Measurements from ENCODE around the gene DHRS4L2.

Gene DHRS4L2

GRCh38 chr14:24051789-24052655 lies 63.3 kb downstream of the DHRS4L2 start, which contains the start of gene CARMIL3:
Gene CARMIL3 (plus strand): TSS chr14:24052009. CDS start chr14:24052154, 145 bp downstream.
- Histone ChIP-seq H4K8ac (ENCODE audit: low read depth, low read length) (peak within 1 kb of the TSS; percentile 83), H3K27me3 (ENCODE audit: insufficient read depth, low read length) (no peaks in the 10 kb centered on the region), H3K79me1 (ENCODE audit: low read length) (peaks cover 5% of the 10 kb centered on the region), H3K4ac (ENCODE audit: low read depth, low read length) (no peak within 1 kb of the TSS), H4K91ac (ENCODE audit: low read depth, low read length) (peak within 1 kb of the TSS; percentile 22), H3K14ac (ENCODE audit: low read length) (peak within 1 kb of the TSS; percentile 54), H3K9me3 (ENCODE audit: insufficient read depth, low read depth, low read length) (peaks cover 2% of the 10 kb centered on the region), H3K79me2 (ENCODE audit: control insufficient read depth, insufficient read depth, low read length, poor library complexity) (peaks cover 3% of the 10 kb centered on the region), H3K4me1 (ENCODE audit: control insufficient read depth in 1 of 2, insufficient read depth in 2 of 2, low read length in 2 of 2) (peaks cover 9 to 10% of the 10 kb centered on the region in 2 experiments), H3K18ac (ENCODE audit: low read length) (no peak within 1 kb of the TSS), H2BK5ac (ENCODE audit: low read depth, low read length, poor library complexity) (no peak within 1 kb of the TSS), H4K12ac (ENCODE audit: low read depth, low read length) (peak within 1 kb of the TSS; percentile 84), H3K23ac (ENCODE audit: low read length) (no peak within 1 kb of the TSS), H3K9ac (ENCODE audit: low read length) (peak within 1 kb of the TSS; percentile 64), H2BK120ac (ENCODE audit: insufficient read depth, low read length, poor library complexity) (peak within 1 kb of the TSS; percentile 50), H2AK5ac (ENCODE audit: low read length) (no peak within 1 kb of the TSS), H2AFZ (ENCODE audit: insufficient read depth, low read length, poor library complexity) (peak within 1 kb of the TSS; percentile 56), H2BK12ac (ENCODE audit: low read length) (no peak within 1 kb of the TSS), H3K4me2 (ENCODE audit: low read length) (peak within 1 kb of the TSS; percentile 96), H3K27ac (ENCODE audit: low read depth, low read length) (no peak within 1 kb of the TSS), H3K36me3 (ENCODE audit: control insufficient read depth in 1 of 2, insufficient read depth in 2 of 2, low read length in 2 of 2) (no peaks in the 10 kb centered on the region), H3K4me3 (ENCODE audit: low read depth, low read length) (peak within 1 kb of the TSS; percentile 69)
- peak; percentile 25 to 58 for DNase-seq
- no CpG with 5 or more reads among the region's 92 CpGs for WGBS (ENCODE audit: extremely low coverage, insufficient coverage, insufficient read length)

GRCh38 chr14:24052656-24053547 lies 64.2 kb downstream of the DHRS4L2 start:
- H3K18ac ChIP-seq (ENCODE audit: low read length) = no peak overlapping the region
- H3K14ac ChIP-seq (ENCODE audit: low read length) = no peak overlapping the region
- peaks cover 2% of the 10 kb centered on the region for H3K9me3 ChIP-seq (ENCODE audit: insufficient read depth, low read depth, low read length)
- no peaks in the 10 kb centered on the region for H3K36me3 ChIP-seq (ENCODE audit: control insufficient read depth in 1 of 2, insufficient read depth in 2 of 2, low read length in 2 of 2)
- H2BK12ac ChIP-seq (ENCODE audit: low read length) = no peak overlapping the region
- no peak overlapping the region for H4K12ac ChIP-seq (ENCODE audit: low read depth, low read length)
- no peak overlapping the region for H2AFZ ChIP-seq (ENCODE audit: insufficient read depth, low read length, poor library complexity)
- H4K91ac ChIP-seq (ENCODE audit: low read depth, low read length) = no peak overlapping the region
- H3K4me2 ChIP-seq (ENCODE audit: low read length) = peak overlapping the region; percentile 96
- H3K4ac ChIP-seq (ENCODE audit: low read depth, low read length) = no peak overlapping the region
- H3K27me3 ChIP-seq (ENCODE audit: insufficient read depth, low read length) = no peaks in the 10 kb centered on the region
- no peak overlapping the region for H3K23ac ChIP-seq (ENCODE audit: low read length)
- no peak for DNase-seq
- H2AK5ac ChIP-seq (ENCODE audit: low read length) = no peak overlapping the region
- H2BK5ac ChIP-seq (ENCODE audit: low read depth, low read length, poor library complexity) = no peak overlapping the region
- peaks cover 5% of the 10 kb centered on the region for H3K79me1 ChIP-seq (ENCODE audit: low read length)
- H3K9ac ChIP-seq (ENCODE audit: low read length) = no peak overlapping the region
- H2BK120ac ChIP-seq (ENCODE audit: insufficient read depth, low read length, poor library complexity) = no peak overlapping the region
- H3K79me2 ChIP-seq (ENCODE audit: control insufficient read depth, insufficient read depth, low read length, poor library complexity) = peaks cover 3% of the 10 kb centered on the region
- no CpG with 5 or more reads among the region's 20 CpGs for WGBS (ENCODE audit: extremely low coverage, insufficient coverage, insufficient read length)
- H3K4me1 ChIP-seq (ENCODE audit: control insufficient read depth in 1 of 2, insufficient read depth in 2 of 2, low read length in 2 of 2) = peaks cover 9 to 10% of the 10 kb centered on the region in 2 experiments
- H3K27ac ChIP-seq (ENCODE audit: low read depth, low read length) = no peak overlapping the region
- no peak overlapping the region for H4K8ac ChIP-seq (ENCODE audit: low read depth, low read length)
- no peak overlapping the region for H3K4me3 ChIP-seq (ENCODE audit: low read depth, low read length)

GRCh38 chr14:24053548-24054323 lies 65.0 kb downstream of the DHRS4L2 start:
- Histone ChIP-seq H4K12ac (ENCODE audit: low read depth, low read length) (no peak overlapping the region), H4K8ac (ENCODE audit: low read depth, low read length) (no peak overlapping the region), H3K18ac (ENCODE audit: low read length) (no peak overlapping the region), H3K23ac (ENCODE audit: low read length) (no peak overlapping the region), H3K27me3 (ENCODE audit: insufficient read depth, low read length) (no peaks in the 10 kb centered on the region), H2BK120ac (ENCODE audit: insufficient read depth, low read length, poor library complexity) (no peak overlapping the region), H3K9ac (ENCODE audit: low read length) (no peak overlapping the region), H2AFZ (ENCODE audit: insufficient read depth, low read length, poor library complexity) (no peak overlapping the region), H3K79me2 (ENCODE audit: control insufficient read depth, insufficient read depth, low read length, poor library complexity) (peaks cover 3% of the 10 kb centered on the region), H3K4me2 (ENCODE audit: low read length) (no peak overlapping the region), H2AK5ac (ENCODE audit: low read length) (no peak overlapping the region), H3K9me3 (ENCODE audit: insufficient read depth, low read depth, low read length) (peaks cover 2% of the 10 kb centered on the region), H3K79me1 (ENCODE audit: low read length) (peaks cover 5% of the 10 kb centered on the region), H3K36me3 (ENCODE audit: control insufficient read depth in 1 of 2, insufficient read depth in 2 of 2, low read length in 2 of 2) (no peaks in the 10 kb centered on the region), H2BK5ac (ENCODE audit: low read depth, low read length, poor library complexity) (no peak overlapping the region), H3K14ac (ENCODE audit: low read length) (no peak overlapping the region), H3K4me1 (ENCODE audit: control insufficient read depth in 1 of 2, insufficient read depth in 2 of 2, low read length in 2 of 2) (peaks cover 9 to 10% of the 10 kb centered on the region in 2 experiments), H3K4ac (ENCODE audit: low read depth, low read length) (no peak overlapping the region), H3K4me3 (ENCODE audit: low read depth, low read length) (no peak overlapping the region), H4K91ac (ENCODE audit: low read depth, low read length) (no peak overlapping the region), H2BK12ac (ENCODE audit: low read length) (no peak overlapping the region), H3K27ac (ENCODE audit: low read depth, low read length) (no peak overlapping the region)
- no CpG with 5 or more reads among the region's 10 CpGs for WGBS (ENCODE audit: extremely low coverage, insufficient coverage, insufficient read length)
- DNase-seq = no peak

GRCh38 chr14:24054324-24054641 lies 65.6 kb downstream of the DHRS4L2 start:
- Histone ChIP-seq H3K4me3 (ENCODE audit: low read depth, low read length) (no peak overlapping the region), H3K23ac (ENCODE audit: low read length) (no peak overlapping the region), H3K79me2 (ENCODE audit: control insufficient read depth, insufficient read depth, low read length, poor library complexity) (peaks cover 3% of the 10 kb centered on the region), H4K12ac (ENCODE audit: low read depth, low read length) (no peak overlapping the region), H4K91ac (ENCODE audit: low read depth, low read length) (no peak overlapping the region), H3K4me2 (ENCODE audit: low read length) (no peak overlapping the region), H3K14ac (ENCODE audit: low read length) (no peak overlapping the region), H3K18ac (ENCODE audit: low read length) (no peak overlapping the region), H3K36me3 (ENCODE audit: control insufficient read depth in 1 of 2, insufficient read depth in 2 of 2, low read length in 2 of 2) (no peaks in the 10 kb centered on the region), H2BK5ac (ENCODE audit: low read depth, low read length, poor library complexity) (no peak overlapping the region), H3K27ac (ENCODE audit: low read depth, low read length) (no peak overlapping the region), H3K4me1 (ENCODE audit: control insufficient read depth in 1 of 2, insufficient read depth in 2 of 2, low read length in 2 of 2) (peaks cover 9 to 10% of the 10 kb centered on the region in 2 experiments), H4K8ac (ENCODE audit: low read depth, low read length) (no peak overlapping the region), H3K4ac (ENCODE audit: low read depth, low read length) (no peak overlapping the region), H3K79me1 (ENCODE audit: low read length) (peaks cover 5% of the 10 kb centered on the region), H2AK5ac (ENCODE audit: low read length) (no peak overlapping the region), H2BK12ac (ENCODE audit: low read length) (no peak overlapping the region), H3K27me3 (ENCODE audit: insufficient read depth, low read length) (no peaks in the 10 kb centered on the region), H3K9ac (ENCODE audit: low read length) (no peak overlapping the region), H2AFZ (ENCODE audit: insufficient read depth, low read length, poor library complexity) (no peak overlapping the region), H3K9me3 (ENCODE audit: insufficient read depth, low read depth, low read length) (peaks cover 2% of the 10 kb centered on the region), H2BK120ac (ENCODE audit: insufficient read depth, low read length, poor library complexity) (no peak overlapping the region)
- WGBS (ENCODE audit: extremely low coverage, insufficient coverage, insufficient read length) = no CpG with 5 or more reads among the region's 6 CpGs
- DNase-seq = no peak
